Gastrocnemius medialis (tissue), 4 donors: ENCODE measurements around the gene TUBB1.

Experiments
- POLR2A ChIP-seq, 2 donors: fragments of 450-650 bp; IDR thresholded peaks; one replicate each; pipeline ENCODE4 v1.6.1; 2017; ENCODE audit warnings: antibody characterized with exemption in 2 of 2, mild to moderate bottlenecking in 2 of 2, moderate library complexity in 2 of 2
- TF ChIP-seq, protein P1 (sequence below), 5 experiments: fragments of 450-650 bp in 3 of 5; fragments of 200-600 bp in 2 of 5; sonication (generic) in 2 of 5; IDR thresholded peaks in 4 of 5; conservative IDR thresholded peaks in 1 of 5; 1 replicate in 4 of 5; 2 replicates in 1 of 5; pipeline ENCODE4 v1.5.1; 2016 to 2019; ENCODE audit warnings: antibody characterized with exemption in 5 of 5, mild to moderate bottlenecking in 3 of 5, moderate library complexity in 3 of 5

DNA sequence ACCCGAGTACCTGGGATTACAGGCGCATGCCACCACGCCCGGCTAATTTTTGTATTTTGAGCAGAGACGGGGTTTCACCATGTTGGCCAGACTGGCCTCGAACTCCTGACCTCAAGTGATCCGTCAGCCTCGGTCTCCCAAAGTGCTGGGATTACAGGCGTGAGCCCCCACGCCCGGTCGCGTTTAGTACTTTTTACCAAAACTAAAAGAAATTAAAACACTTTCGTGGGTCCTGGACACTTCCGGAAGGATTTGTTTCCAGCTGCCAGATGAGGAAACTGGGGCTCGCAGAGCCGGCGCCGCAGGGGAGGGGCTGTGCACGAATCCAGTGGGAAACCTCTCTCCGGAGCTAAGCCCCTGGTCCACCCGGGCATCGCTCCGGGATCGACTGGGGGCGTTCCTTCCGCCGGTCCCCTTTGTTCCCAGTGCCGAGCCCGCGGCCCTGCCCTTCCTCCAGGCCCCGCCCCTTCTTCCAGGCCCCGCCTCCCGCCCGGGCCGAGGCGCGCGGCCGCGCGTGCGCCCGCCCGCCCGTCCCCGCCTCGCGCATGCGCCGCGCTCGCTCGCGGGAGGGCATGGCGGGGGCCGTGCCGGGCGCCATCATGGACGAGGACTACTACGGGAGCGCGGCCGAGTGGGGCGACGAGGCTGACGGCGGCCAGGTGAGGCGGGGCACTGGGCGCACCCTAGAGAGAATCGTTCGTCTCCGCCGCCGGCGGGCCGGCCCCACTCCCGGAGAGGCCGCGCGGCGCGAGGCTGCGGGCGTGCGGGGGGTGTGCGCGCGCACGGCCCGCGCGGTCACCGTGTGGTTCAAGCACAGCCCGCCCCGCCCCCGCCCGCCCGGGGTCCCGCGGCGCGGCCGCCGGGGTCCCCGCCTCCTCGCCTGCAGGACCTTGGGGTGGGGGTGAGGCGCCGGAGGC, 38.3 kb upstream of the TUBB1 start, which contains the start of gene NELFCD:
- TF ChIP-seq, protein P1, sequence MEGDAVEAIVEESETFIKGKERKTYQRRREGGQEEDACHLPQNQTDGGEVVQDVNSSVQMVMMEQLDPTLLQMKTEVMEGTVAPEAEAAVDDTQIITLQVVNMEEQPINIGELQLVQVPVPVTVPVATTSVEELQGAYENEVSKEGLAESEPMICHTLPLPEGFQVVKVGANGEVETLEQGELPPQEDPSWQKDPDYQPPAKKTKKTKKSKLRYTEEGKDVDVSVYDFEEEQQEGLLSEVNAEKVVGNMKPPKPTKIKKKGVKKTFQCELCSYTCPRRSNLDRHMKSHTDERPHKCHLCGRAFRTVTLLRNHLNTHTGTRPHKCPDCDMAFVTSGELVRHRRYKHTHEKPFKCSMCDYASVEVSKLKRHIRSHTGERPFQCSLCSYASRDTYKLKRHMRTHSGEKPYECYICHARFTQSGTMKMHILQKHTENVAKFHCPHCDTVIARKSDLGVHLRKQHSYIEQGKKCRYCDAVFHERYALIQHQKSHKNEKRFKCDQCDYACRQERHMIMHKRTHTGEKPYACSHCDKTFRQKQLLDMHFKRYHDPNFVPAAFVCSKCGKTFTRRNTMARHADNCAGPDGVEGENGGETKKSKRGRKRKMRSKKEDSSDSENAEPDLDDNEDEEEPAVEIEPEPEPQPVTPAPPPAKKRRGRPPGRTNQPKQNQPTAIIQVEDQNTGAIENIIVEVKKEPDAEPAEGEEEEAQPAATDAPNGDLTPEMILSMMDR (IDR thresholded peaks at IDR 0.05 in 4 of 5, conservative IDR thresholded peaks at IDR 0.05 in 1 of 5): no peak
- TF ChIP-seq POLR2A (IDR thresholded peaks at IDR 0.05): peak; percentile 80
